Glutamatergic neuron (in vitro differentiated cells): Measurements from ENCODE around the gene HTR4. TPM values are rescaled to one million over a fixed set of nuclear protein-coding genes. Genes with fewer than 3 reads are reported as not detected.

ENCODE experiments used
- DNase-seq: peaks from one replicate; pipeline ENCODE4 v3.0.0; 2022
- H3K27ac Mint-ChIP-seq: one replicate; pipeline ENCODE4 v1.8.0; 2020; ENCODE audit warnings: mild to moderate bottlenecking, mixed read lengths, inconsistent platforms; ENCODE audit not compliant: unreplicated experiment
- H3K27me3 Mint-ChIP-seq: one replicate; pipeline ENCODE4 v1.8.0; 2020; ENCODE audit warnings: mild to moderate bottlenecking, moderate library complexity, mixed read lengths, inconsistent platforms; ENCODE audit not compliant: unreplicated experiment
- H3K36me3 Mint-ChIP-seq: one replicate; pipeline ENCODE4 v1.8.0; 2020; ENCODE audit warnings: mild to moderate bottlenecking, mixed read lengths, inconsistent platforms; ENCODE audit not compliant: unreplicated experiment
- H3K4me1 Mint-ChIP-seq: one replicate; pipeline ENCODE4 v1.8.0; 2020; ENCODE audit warnings: mild to moderate bottlenecking, low read depth, mixed read lengths, inconsistent platforms; ENCODE audit not compliant: unreplicated experiment
- H3K4me3 Mint-ChIP-seq: one replicate; pipeline ENCODE4 v1.8.0; 2020; ENCODE audit warnings: mild to moderate bottlenecking, mixed read lengths, inconsistent platforms; ENCODE audit not compliant: unreplicated experiment
- H3K9me3 Mint-ChIP-seq: one replicate; pipeline ENCODE4 v1.8.0; 2020; ENCODE audit warnings: mild to moderate bottlenecking, moderate library complexity, mixed read lengths, inconsistent platforms; ENCODE audit not compliant: unreplicated experiment
- total RNA-seq: library from RNA; stranded (reverse); fragmentation: NEBNext Ultra II Directional; extraction: Animal tissue kit (Norgen Biotek cat#: 25700); gene quantifications from one replicate; pipeline ENCODE4 v1.2.1, GENCODE V29; 2021; ENCODE audit not compliant: unreplicated experiment
- TF ChIP-seq, protein P1 (sequence below): fragments of 200-600 bp; sonication (generic); IDR thresholded peaks from one replicate; pipeline ENCODE4 v1.5.0; 2021; ENCODE audit not compliant: partially characterized antibody, unreplicated experiment

The HTR4 gene
- total RNA-seq, 1 donor from 2014 or later, result not detected

DNA sequence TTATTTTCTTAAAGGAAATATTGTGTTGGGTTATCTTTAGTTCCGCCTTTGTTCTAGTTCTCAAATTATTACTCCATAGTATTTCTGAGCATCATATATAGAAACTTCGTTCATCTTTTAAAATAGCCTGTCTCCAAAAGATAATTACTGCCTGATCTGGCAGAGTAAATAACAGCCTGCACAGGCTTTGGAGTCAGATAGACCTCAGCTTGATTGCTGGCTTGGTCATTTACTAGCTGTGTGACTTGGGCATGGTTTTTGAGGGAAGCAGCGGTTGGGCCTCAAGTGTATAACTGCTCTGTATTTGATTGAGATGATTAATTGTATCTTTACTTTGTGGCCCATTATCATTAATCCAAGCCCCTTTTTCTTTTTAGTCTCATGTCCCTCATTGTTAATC, 220.5 kb downstream of the HTR4 start:
- Mint-ChIP-seq H3K36me3 (no peaks in the 10 kb centered on the region), H3K4me1 (no peaks in the 10 kb centered on the region), H3K27me3 (no peaks in the 10 kb centered on the region), H3K27ac (no peak overlapping the region), H3K4me3 (no peak overlapping the region), H3K9me3 (no peaks in the 10 kb centered on the region)
- TF ChIP-seq, protein P1, sequence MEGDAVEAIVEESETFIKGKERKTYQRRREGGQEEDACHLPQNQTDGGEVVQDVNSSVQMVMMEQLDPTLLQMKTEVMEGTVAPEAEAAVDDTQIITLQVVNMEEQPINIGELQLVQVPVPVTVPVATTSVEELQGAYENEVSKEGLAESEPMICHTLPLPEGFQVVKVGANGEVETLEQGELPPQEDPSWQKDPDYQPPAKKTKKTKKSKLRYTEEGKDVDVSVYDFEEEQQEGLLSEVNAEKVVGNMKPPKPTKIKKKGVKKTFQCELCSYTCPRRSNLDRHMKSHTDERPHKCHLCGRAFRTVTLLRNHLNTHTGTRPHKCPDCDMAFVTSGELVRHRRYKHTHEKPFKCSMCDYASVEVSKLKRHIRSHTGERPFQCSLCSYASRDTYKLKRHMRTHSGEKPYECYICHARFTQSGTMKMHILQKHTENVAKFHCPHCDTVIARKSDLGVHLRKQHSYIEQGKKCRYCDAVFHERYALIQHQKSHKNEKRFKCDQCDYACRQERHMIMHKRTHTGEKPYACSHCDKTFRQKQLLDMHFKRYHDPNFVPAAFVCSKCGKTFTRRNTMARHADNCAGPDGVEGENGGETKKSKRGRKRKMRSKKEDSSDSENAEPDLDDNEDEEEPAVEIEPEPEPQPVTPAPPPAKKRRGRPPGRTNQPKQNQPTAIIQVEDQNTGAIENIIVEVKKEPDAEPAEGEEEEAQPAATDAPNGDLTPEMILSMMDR, result no peak
- no peak for DNase-seq

Other genes starting within 250 kb of the HTR4 start
- not detected for gene ADRB2, start 172.1 kb upstream of the HTR4 start, total RNA-seq